ENCODE data around the gene FHAD1. TPM values are rescaled to one million over a fixed set of nuclear protein-coding genes. Genes with fewer than 3 reads are reported as not detected.

FHAD1 gene
- polyA plus RNA-seq, 1 donor = 0.79 TPM

GRCh38 chr1:15276691-15277446 is 29.8 kb downstream of the FHAD1 start:
- no peak for DNase-seq
- H3K36me3 ChIP-seq (ENCODE audit: control insufficient read depth, insufficient read depth, low read length) = no peaks in the 10 kb centered on the region
- WGBS (ENCODE audit: insufficient coverage, low lambda C conversion rate) = no CpG with 5 or more reads among the region's 11 CpGs
- no peaks in the 10 kb centered on the region for H3K27me3 ChIP-seq (ENCODE audit: control insufficient read depth, insufficient read depth, low read length)
- peaks cover 7% of the 10 kb centered on the region for H3K4me1 ChIP-seq (ENCODE audit: control insufficient read depth, insufficient read depth, low read length)
- no peak overlapping the region for H3K27ac ChIP-seq (ENCODE audit: low read length)
- H3K9me3 ChIP-seq (ENCODE audit: control insufficient read depth, low read depth, low read length) = no peaks in the 10 kb centered on the region
- no peak overlapping the region for H3K4me3 ChIP-seq (ENCODE audit: low read length)

GRCh38 chr1:15277447-15277838 is 30.4 kb downstream of the FHAD1 start:
- Histone ChIP-seq H3K9me3 (ENCODE audit: control insufficient read depth, low read depth, low read length) (no peaks in the 10 kb centered on the region), H3K4me1 (ENCODE audit: control insufficient read depth, insufficient read depth, low read length) (peaks cover 3% of the 10 kb centered on the region), H3K27ac (ENCODE audit: low read length) (no peak overlapping the region), H3K4me3 (ENCODE audit: low read length) (no peak overlapping the region), H3K27me3 (ENCODE audit: control insufficient read depth, insufficient read depth, low read length) (no peaks in the 10 kb centered on the region), H3K36me3 (ENCODE audit: control insufficient read depth, insufficient read depth, low read length) (no peaks in the 10 kb centered on the region)
- DNase-seq = peak in 1 of 2 donors; percentile 20
- no CpG with 5 or more reads among the region's 5 CpGs for WGBS (ENCODE audit: insufficient coverage, low lambda C conversion rate)

GRCh38 chr1:15277933-15278332 is 30.9 kb downstream of the FHAD1 start:
- DNase-seq = no peak
- peaks cover under 1% of the 10 kb centered on the region for H3K4me1 ChIP-seq (ENCODE audit: control insufficient read depth, insufficient read depth, low read length)
- 90% methylated on average over 3 of the region's 4 CpGs for WGBS (ENCODE audit: insufficient coverage, low lambda C conversion rate)
- no peaks in the 10 kb centered on the region for H3K27me3 ChIP-seq (ENCODE audit: control insufficient read depth, insufficient read depth, low read length)
- H3K4me3 ChIP-seq (ENCODE audit: low read length) = no peak overlapping the region
- H3K27ac ChIP-seq (ENCODE audit: low read length) = no peak overlapping the region
- H3K36me3 ChIP-seq (ENCODE audit: control insufficient read depth, insufficient read depth, low read length) = no peaks in the 10 kb centered on the region
- H3K9me3 ChIP-seq (ENCODE audit: control insufficient read depth, low read depth, low read length) = no peaks in the 10 kb centered on the region

- WGBS (ENCODE audit: insufficient coverage, low lambda C conversion rate) = no CpG with 5 or more reads among the region's 10 CpGs
- H3K27me3 ChIP-seq (ENCODE audit: control insufficient read depth, insufficient read depth, low read length) = no peaks in the 10 kb centered on the region
- no peak for DNase-seq
- H3K27ac ChIP-seq (ENCODE audit: low read length) = no peak overlapping the region
- H3K9me3 ChIP-seq (ENCODE audit: control insufficient read depth, low read depth, low read length) = no peaks in the 10 kb centered on the region
- H3K4me1 ChIP-seq (ENCODE audit: control insufficient read depth, insufficient read depth, low read length) = peaks cover 7% of the 10 kb centered on the region
- no peaks in the 10 kb centered on the region for H3K36me3 ChIP-seq (ENCODE audit: control insufficient read depth, insufficient read depth, low read length)
- no peak overlapping the region for H3K4me3 ChIP-seq (ENCODE audit: low read length)
Observed at GRCh38 chr1:15279576-15280230, 32.7 kb downstream of the FHAD1 start.

- H3K36me3 ChIP-seq (ENCODE audit: control insufficient read depth, insufficient read depth, low read length) = no peaks in the 10 kb centered on the region
- H3K9me3 ChIP-seq (ENCODE audit: control insufficient read depth, low read depth, low read length) = no peaks in the 10 kb centered on the region
- H3K27ac ChIP-seq (ENCODE audit: low read length) = no peak overlapping the region
- DNase-seq = no peak
- no peaks in the 10 kb centered on the region for H3K27me3 ChIP-seq (ENCODE audit: control insufficient read depth, insufficient read depth, low read length)
- 90% methylated on average over 2 of the region's 10 CpGs for WGBS (ENCODE audit: insufficient coverage, low lambda C conversion rate)
- H3K4me1 ChIP-seq (ENCODE audit: control insufficient read depth, insufficient read depth, low read length) = peaks cover 14% of the 10 kb centered on the region
- H3K4me3 ChIP-seq (ENCODE audit: low read length) = no peak overlapping the region
Observed at GRCh38 chr1:15280416-15280815, 33.4 kb downstream of the FHAD1 start.

- no peaks in the 10 kb centered on the region for H3K9me3 ChIP-seq (ENCODE audit: control insufficient read depth, low read depth, low read length)
- no peaks in the 10 kb centered on the region for H3K27me3 ChIP-seq (ENCODE audit: control insufficient read depth, insufficient read depth, low read length)
- peaks cover 17% of the 10 kb centered on the region for H3K4me1 ChIP-seq (ENCODE audit: control insufficient read depth, insufficient read depth, low read length)
- H3K27ac ChIP-seq (ENCODE audit: low read length) = no peak overlapping the region
- no CpG with 5 or more reads among the region's 2 CpGs for WGBS (ENCODE audit: insufficient coverage, low lambda C conversion rate)
- no peak overlapping the region for H3K4me3 ChIP-seq (ENCODE audit: low read length)
- no peaks in the 10 kb centered on the region for H3K36me3 ChIP-seq (ENCODE audit: control insufficient read depth, insufficient read depth, low read length)
- DNase-seq = no peak
Observed at GRCh38 chr1:15282038-15282437, 35.0 kb downstream of the FHAD1 start.

GRCh38 chr1:15282810-15283474 is 35.9 kb downstream of the FHAD1 start:
- Histone ChIP-seq H3K36me3 (ENCODE audit: control insufficient read depth, insufficient read depth, low read length) (no peaks in the 10 kb centered on the region), H3K27me3 (ENCODE audit: control insufficient read depth, insufficient read depth, low read length) (no peaks in the 10 kb centered on the region), H3K4me1 (ENCODE audit: control insufficient read depth, insufficient read depth, low read length) (peaks cover 17% of the 10 kb centered on the region), H3K27ac (ENCODE audit: low read length) (no peak overlapping the region), H3K9me3 (ENCODE audit: control insufficient read depth, low read depth, low read length) (no peaks in the 10 kb centered on the region), H3K4me3 (ENCODE audit: low read length) (no peak overlapping the region)
- WGBS (ENCODE audit: insufficient coverage, low lambda C conversion rate) = 100% methylated on average over 1 of the region's 7 CpGs
- no peak for DNase-seq

- H3K4me3 ChIP-seq (ENCODE audit: low read length) = no peak overlapping the region
- H3K27me3 ChIP-seq (ENCODE audit: control insufficient read depth, insufficient read depth, low read length) = no peaks in the 10 kb centered on the region
- WGBS (ENCODE audit: insufficient coverage, low lambda C conversion rate) = no CpG with 5 or more reads among the region's 2 CpGs
- H3K27ac ChIP-seq (ENCODE audit: low read length) = no peak overlapping the region
- H3K9me3 ChIP-seq (ENCODE audit: control insufficient read depth, low read depth, low read length) = no peaks in the 10 kb centered on the region
- no peak for DNase-seq
- H3K36me3 ChIP-seq (ENCODE audit: control insufficient read depth, insufficient read depth, low read length) = no peaks in the 10 kb centered on the region
- peaks cover 17% of the 10 kb centered on the region for H3K4me1 ChIP-seq (ENCODE audit: control insufficient read depth, insufficient read depth, low read length)
Observed at GRCh38 chr1:15283526-15283925, 36.5 kb downstream of the FHAD1 start.

GRCh38 chr1:15286452-15286851 is 39.4 kb downstream of the FHAD1 start:
- Histone ChIP-seq H3K36me3 (ENCODE audit: control insufficient read depth, insufficient read depth, low read length) (no peaks in the 10 kb centered on the region), H3K4me3 (ENCODE audit: low read length) (no peak overlapping the region), H3K27ac (ENCODE audit: low read length) (no peak overlapping the region), H3K27me3 (ENCODE audit: control insufficient read depth, insufficient read depth, low read length) (no peaks in the 10 kb centered on the region), H3K4me1 (ENCODE audit: control insufficient read depth, insufficient read depth, low read length) (peaks cover 17% of the 10 kb centered on the region), H3K9me3 (ENCODE audit: control insufficient read depth, low read depth, low read length) (no peaks in the 10 kb centered on the region)
- DNase-seq = no peak
- no CpG with 5 or more reads among the region's 4 CpGs for WGBS (ENCODE audit: insufficient coverage, low lambda C conversion rate)

GRCh38 chr1:15287035-15287979 is 40.3 kb downstream of the FHAD1 start:
- Histone ChIP-seq H3K4me3 (ENCODE audit: low read length) (no peak overlapping the region), H3K4me1 (ENCODE audit: control insufficient read depth, insufficient read depth, low read length) (peaks cover 17% of the 10 kb centered on the region), H3K27me3 (ENCODE audit: control insufficient read depth, insufficient read depth, low read length) (no peaks in the 10 kb centered on the region), H3K9me3 (ENCODE audit: control insufficient read depth, low read depth, low read length) (no peaks in the 10 kb centered on the region), H3K27ac (ENCODE audit: low read length) (no peak overlapping the region), H3K36me3 (ENCODE audit: control insufficient read depth, insufficient read depth, low read length) (no peaks in the 10 kb centered on the region)
- WGBS (ENCODE audit: insufficient coverage, low lambda C conversion rate) = no CpG with 5 or more reads among the region's 9 CpGs
- DNase-seq = no peak

Data from large intestine (tissue), 3 donors.